ENCODE data around the gene ARMS2. TPM values are rescaled to one million over a fixed set of nuclear protein-coding genes. Genes with fewer than 3 reads are reported as not detected.

Gene ARMS2
- total and polyA plus RNA-seq, 2 experiments from 2014 or later, result not detected

DNA sequence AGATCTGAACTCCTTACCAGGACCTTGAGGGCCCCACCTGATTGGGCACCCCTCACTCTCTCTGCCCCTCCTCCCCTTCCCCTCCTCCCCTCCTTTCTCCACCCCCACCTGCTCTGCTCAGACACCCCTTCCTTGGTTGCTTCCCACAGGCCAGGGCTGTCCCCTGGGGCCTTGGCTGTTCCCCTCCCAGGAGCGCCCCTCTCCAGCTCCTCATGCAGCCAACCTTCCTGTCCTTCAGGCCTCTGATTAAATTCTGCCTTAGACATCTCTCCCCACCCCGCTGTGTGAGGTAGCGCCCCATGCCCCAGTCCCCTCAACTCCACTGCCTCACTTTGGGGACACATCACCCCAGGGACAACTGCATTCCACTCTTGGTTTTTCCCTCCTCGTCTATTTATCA is 39.3 kb downstream of the ARMS2 start (continued):
- no peak for TF ChIP-seq REST (IDR thresholded peaks at IDR 0.05; ENCODE audit: unreplicated experiment)
- no peak for TF ChIP-seq JUNB (IDR thresholded peaks at IDR 0.05; ENCODE audit: unreplicated experiment)
- no peak for TF ChIP-seq ZNF331 (CRISPR knock-in tag; IDR thresholded peaks at IDR 0.05; ENCODE audit: low read depth)
- TF ChIP-seq NANOG (IDR thresholded peaks at IDR 0.05; ENCODE audit: borderline replicate concordance), result no peak
- TF ChIP-seq ZNF114 (CRISPR knock-in tag; IDR thresholded peaks at IDR 0.05), result no peak
- TF ChIP-seq STAT1 (IDR thresholded peaks at IDR 0.05; ENCODE audit: unreplicated experiment), result no peak
- no peak for TF ChIP-seq ETS1 (IDR thresholded peaks at IDR 0.05)
- no peak for TF ChIP-seq POLR2AphosphoS5 (IDR thresholded peaks at IDR 0.05; ENCODE audit: low read depth)
- TF ChIP-seq EZH2 (IDR thresholded peaks at IDR 0.05; ENCODE audit: low read depth, unreplicated experiment), result no peak
- TF ChIP-seq CTCF (conservative IDR thresholded peaks at IDR 0.05; ENCODE audit: low read depth in 2 of 2), result no peak
- TF ChIP-seq EZH2phosphoT487 (IDR thresholded peaks at IDR 0.05; ENCODE audit: unreplicated experiment), result no peak

GRCh38 chr10:122494173-122494820 is 39.8 kb downstream of the ARMS2 start:
- H4K20me1 ChIP-seq (replicated peaks; ENCODE audit: insufficient read depth), result no peaks in the 10 kb centered on the region
- H3K4me1 Mint-ChIP-seq, result peaks cover 6% of the 10 kb centered on the region
- no peak overlapping the region for H3K4me3 Mint-ChIP-seq
- no peaks in the 10 kb centered on the region for H3K36me3 Mint-ChIP-seq (ENCODE audit: low read depth)
- H3K79me2 ChIP-seq (replicated peaks; ENCODE audit: insufficient read depth), result no peaks in the 10 kb centered on the region
- H3K27ac Mint-ChIP-seq, result no peak overlapping the region
- no peak overlapping the region for H3K4me3 ChIP-seq
- no peak for ATAC-seq
- H3K4me1 ChIP-seq (ENCODE audit: insufficient read depth), result 0 out of 2 replicates have a peak, but pooled peaks cover 4% of the 10 kb centered on the region
- no peaks in the 10 kb centered on the region for H3K9me2 ChIP-seq (ENCODE audit: insufficient read depth)
- no peak overlapping the region for H2AFZ ChIP-seq
- no peak overlapping the region for H3K27ac ChIP-seq (ENCODE audit: low read depth)
- no peaks in the 10 kb centered on the region for H3K9me3 Mint-ChIP-seq
- no peak overlapping the region for H3K4me2 ChIP-seq
- peaks cover 9% of the 10 kb centered on the region for H3K27me3 Mint-ChIP-seq (ENCODE audit: insufficient read depth, low read depth, poor library complexity)
- no peaks in the 10 kb centered on the region for H3K36me3 ChIP-seq (ENCODE audit: insufficient read depth)
- no peaks in the 10 kb centered on the region for H3K27me3 ChIP-seq (ENCODE audit: insufficient read depth)
- no peak for DNase-seq (ENCODE audit: low spot score)
- no peaks in the 10 kb centered on the region for H3F3A ChIP-seq (replicated peaks; ENCODE audit: low read depth)
- TF ChIP-seq JUNB (IDR thresholded peaks at IDR 0.05; ENCODE audit: unreplicated experiment), result no peak
- TF ChIP-seq EZH2 (IDR thresholded peaks at IDR 0.05; ENCODE audit: low read depth, unreplicated experiment), result no peak
- no peak for TF ChIP-seq NANOG (IDR thresholded peaks at IDR 0.05; ENCODE audit: borderline replicate concordance)
- TF ChIP-seq ZNF331 (CRISPR knock-in tag; IDR thresholded peaks at IDR 0.05; ENCODE audit: low read depth), result no peak
- no peak for TF ChIP-seq ZNF462 (CRISPR knock-in tag; IDR thresholded peaks at IDR 0.05)
- TF ChIP-seq POLR2AphosphoS5 (IDR thresholded peaks at IDR 0.05; ENCODE audit: low read depth), result no peak
- no peak for TF ChIP-seq STAT1 (IDR thresholded peaks at IDR 0.05; ENCODE audit: unreplicated experiment)

Measured in GM23338 (cell line).